ENCODE data around the gene IWS1. TPM values are rescaled to one million over a fixed set of nuclear protein-coding genes. Genes with fewer than 3 reads are reported as not detected.

Gene IWS1
- total and polyA plus RNA-seq, 9 of the 15 experiments (the other 6 are each of a cell fraction or from before 2014, with no cell fraction given) = 20.8 to 67.2 (median 46.6) TPM

DNA sequence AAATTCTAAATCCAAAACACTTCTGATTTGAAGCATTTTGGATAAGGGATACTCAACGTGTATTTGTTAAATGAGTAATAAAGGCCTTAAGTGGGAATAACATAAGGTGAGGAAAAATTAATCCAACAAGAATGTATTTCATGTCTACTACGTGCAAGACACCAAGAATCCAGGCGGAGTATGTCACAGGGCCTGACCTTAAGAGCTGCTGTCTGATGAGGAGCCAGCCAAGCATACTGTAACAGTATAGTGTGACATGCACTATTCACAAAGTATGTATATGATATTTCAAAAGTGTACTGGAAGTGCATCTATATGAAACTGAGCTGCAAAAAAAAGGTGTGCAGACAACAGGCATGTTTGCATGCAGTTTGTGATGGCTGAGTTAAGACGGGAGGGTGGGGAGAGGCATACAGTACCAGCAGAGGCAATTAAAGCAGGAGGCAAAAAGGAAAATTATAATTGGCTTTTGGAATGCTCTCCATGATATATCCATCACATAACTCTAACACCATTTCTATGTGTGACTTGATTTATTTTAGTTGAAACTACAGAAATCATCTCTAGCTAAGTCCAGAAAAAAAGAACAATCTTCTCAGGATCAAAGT lies 18.2 kb downstream of the IWS1 start:
- H3K9ac ChIP-seq (ENCODE audit: insufficient read depth in 1 of 2, low read depth in 2 of 2, low read length in 2 of 2) = no peak overlapping the region
- WGBS (ENCODE audit: insufficient coverage, low coverage, missing lambda C conversion rate) = 86% methylated on average over 4 of the region's 4 CpGs
- no peak for FAIRE-seq

DNA sequence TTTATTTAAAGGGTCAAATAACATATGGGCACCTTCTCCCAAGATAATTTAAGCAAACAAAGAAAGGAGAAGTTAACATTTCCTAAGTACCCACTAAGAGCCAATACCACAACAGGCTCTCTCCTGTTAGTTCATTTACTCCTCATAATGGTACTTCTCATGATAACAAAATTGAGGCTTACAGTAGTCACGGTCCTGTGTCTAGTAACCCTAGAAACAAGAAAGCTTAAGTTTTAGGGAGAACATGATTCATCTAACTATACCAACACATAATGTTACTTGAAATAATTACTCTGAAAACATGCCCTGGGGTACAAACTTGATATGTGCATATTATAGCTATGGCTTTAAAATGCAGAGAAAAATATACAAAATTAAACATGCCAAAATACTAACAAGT lies 19.8 kb downstream of the IWS1 start:
- 87% methylated on average over 1 of the region's 1 CpG for WGBS (ENCODE audit: insufficient coverage, low coverage, missing lambda C conversion rate)
- H3K9me3 ChIP-seq (replicated peaks; ENCODE audit: control insufficient read depth, insufficient read depth, low read depth, low read length) = no peaks in the 10 kb centered on the region
- FAIRE-seq (no peak), ATAC-seq (no peak), DNase-seq (ENCODE audit: extremely low read depth in 1 of 4, low spot score in 3 of 4) (no peak)
- H2AFZ ChIP-seq (ENCODE audit: low read depth, low read length) = no peak overlapping the region
- peaks cover 62% of the 10 kb centered on the region for H3K79me2 ChIP-seq (ENCODE audit: control insufficient read depth, insufficient read depth, low read length)
- intact Hi-C loops (cut with micrococcal nuclease) = no loop called here
- no peak overlapping the region for H3K4me2 ChIP-seq (ENCODE audit: insufficient read depth, low read length)
- no peak for TF ChIP-seq BMI1 (IDR thresholded peaks at IDR 0.05; ENCODE audit: low read length)
- no peaks in the 10 kb centered on the region for H3K27me3 ChIP-seq (ENCODE audit: control insufficient read depth in 2 of 2, insufficient read depth in 2 of 2, low read length in 2 of 2)
- peaks cover 4% of the 10 kb centered on the region for H3K9me1 ChIP-seq (ENCODE audit: control insufficient read depth, insufficient read depth, low read length)
- H4K20me1 ChIP-seq (replicated peaks; ENCODE audit: control insufficient read depth, insufficient read depth, low read length) = peaks cover 10% of the 10 kb centered on the region; the same call in 1 of the 2 replicates
- no peak overlapping the region for H3K9ac ChIP-seq (ENCODE audit: insufficient read depth in 1 of 2, low read depth in 2 of 2, low read length in 2 of 2)
- no peak overlapping the region for H3K4me3 ChIP-seq
- H3K27ac ChIP-seq (ENCODE audit: extremely low read depth, low read depth, low read length) = no peak overlapping the region
- in situ Hi-C loops (cut with MboI) = no loop called here
- H3K4me1 ChIP-seq (replicated peaks in 1 of 2; ENCODE audit: control insufficient read depth in 2 of 2, insufficient read depth in 2 of 2, low read length in 2 of 2) = peaks cover 0 to 13% of the 10 kb centered on the region in 2 experiments; a peak in 2 of 5 replicates
- ChIA-PET CTCF (ENCODE audit: low intra/inter-chr PET ratio) (no interaction called here), POLR2A (interaction anchor here (0.8 to 1.7 kb wide), 3 partner anchors 11 to 1219 kb away, joined by 3 to 5 read pairs (median 4); partner anchors contain the start of gene IWS1)
- H3K36me3 ChIP-seq (ENCODE audit: control insufficient read depth, insufficient read depth, low read length) = peaks cover 77% of the 10 kb centered on the region
- no TSS peak for BruUV-seq (replicated peaks)

More for the DNA sequence above, 18.2 kb downstream of the IWS1 start:
- Histone ChIP-seq H3K4me3 (no peak overlapping the region), H3K9me3 (replicated peaks; ENCODE audit: control insufficient read depth, insufficient read depth, low read depth, low read length) (no peaks in the 10 kb centered on the region), H3K4me2 (ENCODE audit: insufficient read depth, low read length) (no peak overlapping the region), H3K36me3 (ENCODE audit: control insufficient read depth, insufficient read depth, low read length) (peaks cover 74% of the 10 kb centered on the region), H3K4me1 (replicated peaks in 1 of 2; ENCODE audit: control insufficient read depth in 2 of 2, insufficient read depth in 2 of 2, low read length in 2 of 2) (peaks cover 0 to 19% of the 10 kb centered on the region in 2 experiments; a peak in 2 of 5 replicates), H2AFZ (ENCODE audit: low read depth, low read length) (no peak overlapping the region), H3K27ac (ENCODE audit: extremely low read depth, low read depth, low read length) (peak overlapping the region; percentile 29; the same call in 1 of the 3 replicates), H4K20me1 (replicated peaks; ENCODE audit: control insufficient read depth, insufficient read depth, low read length) (peaks cover 10% of the 10 kb centered on the region; the same call in 1 of the 2 replicates), H3K79me2 (ENCODE audit: control insufficient read depth, insufficient read depth, low read length) (peaks cover 77% of the 10 kb centered on the region), H3K27me3 (ENCODE audit: control insufficient read depth in 2 of 2, insufficient read depth in 2 of 2, low read length in 2 of 2) (no peaks in the 10 kb centered on the region), H3K9me1 (ENCODE audit: control insufficient read depth, insufficient read depth, low read length) (peaks cover 4% of the 10 kb centered on the region)
- DNase-seq (ENCODE audit: extremely low read depth in 1 of 4, low spot score in 3 of 4) (no peak), ATAC-seq (no peak; the same call in 2 of the 3 replicates)
- ChIA-PET POLR2A (interaction anchor here (1.0 to 2.5 kb wide), 2 partner anchors 10 to 18 kb away, joined by 3 to 9 read pairs; partner anchors contain the start of gene IWS1), CTCF (ENCODE audit: low intra/inter-chr PET ratio) (interaction anchor here (0.7 kb wide), 1 partner anchor 166 kb away, joined by 3 read pairs; no protein-coding TSS in a partner anchor)
- BruUV-seq (replicated peaks) = no TSS peak
- intact Hi-C loops (cut with micrococcal nuclease) = no loop called here
- in situ Hi-C loops (cut with MboI) = no loop called here
- TF ChIP-seq SMAD1 (IDR thresholded peaks at IDR 0.05; ENCODE audit: low read depth, low read length, partially characterized antibody) (no peak), GATA2 (CRISPR knock-in tag; IDR thresholded peaks at IDR 0.05) (0 out of 2 replicates have a peak, but pooled peaks have one; percentile 17)
